Effector CD8-positive, alpha-beta T cell (primary cell): ENCODE data around the gene KLK3.
A peak's percentile ranks its signal among the peaks of the same experiment; 100 is the strongest.

Experiments
- DNase-seq: peaks from one replicate; lab custom pipeline; 2025; lab: John Stamatoyannopoulos, UW

Gene KLK3

GRCh38 chr19:50831026-50831396 lies 23.7 kb upstream of the KLK3 start:
- DNase-seq, result no peak

- no peak for DNase-seq
Observed at GRCh38 chr19:50832666-50833065, 22.0 kb upstream of the KLK3 start.

- DNase-seq, result no peak
Observed at GRCh38 chr19:50833117-50833801, 21.5 kb upstream of the KLK3 start, which contains the start of gene KLK15. KLK15 (minus strand) TSS chr19:50833574; CDS start chr19:50831492, 2,082 bp downstream.

GRCh38 chr19:50833802-50834167 lies 20.9 kb upstream of the KLK3 start:
- no peak for DNase-seq

- no peak for DNase-seq
Observed at GRCh38 chr19:50835103-50835784, 19.5 kb upstream of the KLK3 start.

GRCh38 chr19:50835785-50836542 lies 18.8 kb upstream of the KLK3 start:
- peak; percentile 12 for DNase-seq

GRCh38 chr19:50836543-50837195 lies 18.0 kb upstream of the KLK3 start:
- DNase-seq, result no peak

GRCh38 chr19:50837300-50837699 lies 17.4 kb upstream of the KLK3 start:
- DNase-seq, result no peak

- DNase-seq, result no peak
Observed at GRCh38 chr19:50838239-50838638, 16.5 kb upstream of the KLK3 start.

GRCh38 chr19:50839712-50840655 lies 14.7 kb upstream of the KLK3 start:
- DNase-seq, result no peak

GRCh38 chr19:50842130-50842529 lies 12.6 kb upstream of the KLK3 start:
- no peak for DNase-seq

- no peak for DNase-seq
Observed at GRCh38 chr19:50843205-50843604, 11.5 kb upstream of the KLK3 start.

- DNase-seq, result no peak
Observed at GRCh38 chr19:50843701-50844221, 11.0 kb upstream of the KLK3 start.

GRCh38 chr19:50844296-50844935 lies 10.3 kb upstream of the KLK3 start:
- DNase-seq, result no peak

GRCh38 chr19:50850738-50851137 lies 4.0 kb upstream of the KLK3 start:
- DNase-seq, result no peak

- DNase-seq, result no peak
Observed at GRCh38 chr19:50851620-50852019, 3.1 kb upstream of the KLK3 start.

GRCh38 chr19:50857366-50857765 lies 2.7 kb downstream of the KLK3 start:
- DNase-seq, result no peak

GRCh38 chr19:50858886-50859285 lies 4.2 kb downstream of the KLK3 start:
- no peak for DNase-seq

GRCh38 chr19:50859849-50860248 lies 5.1 kb downstream of the KLK3 start:
- no peak for DNase-seq

- DNase-seq, result no peak
Observed at GRCh38 chr19:50861010-50861409, 6.3 kb downstream of the KLK3 start.
